ENCODE measurements around the gene PARP16.
A peak's percentile ranks its signal among the peaks of the same experiment; 100 is the strongest.

PARP16 gene

DNA sequence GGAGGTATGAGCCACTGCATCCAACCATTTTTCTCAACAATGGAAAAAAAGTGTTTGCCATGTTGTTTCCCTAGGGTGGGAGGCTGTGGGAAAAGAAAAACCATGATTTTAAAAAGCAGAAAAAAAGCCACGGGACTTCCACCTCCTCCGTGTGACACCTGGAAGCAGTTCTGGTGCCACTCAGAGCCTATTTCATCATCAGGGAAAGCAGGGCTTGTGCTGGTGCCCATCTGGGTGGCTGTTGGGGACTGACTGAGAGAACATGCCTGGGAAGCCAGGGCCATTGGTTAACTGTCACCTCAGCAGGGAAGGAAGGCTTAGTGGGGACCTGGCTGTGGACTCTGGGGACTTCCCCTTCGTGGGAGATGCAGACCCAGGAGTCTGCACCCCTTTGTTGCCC lies 25.1 kb upstream of the PARP16 start:
- no peak for DNase-seq (ENCODE audit: low read depth in 3 of 3)

DNA sequence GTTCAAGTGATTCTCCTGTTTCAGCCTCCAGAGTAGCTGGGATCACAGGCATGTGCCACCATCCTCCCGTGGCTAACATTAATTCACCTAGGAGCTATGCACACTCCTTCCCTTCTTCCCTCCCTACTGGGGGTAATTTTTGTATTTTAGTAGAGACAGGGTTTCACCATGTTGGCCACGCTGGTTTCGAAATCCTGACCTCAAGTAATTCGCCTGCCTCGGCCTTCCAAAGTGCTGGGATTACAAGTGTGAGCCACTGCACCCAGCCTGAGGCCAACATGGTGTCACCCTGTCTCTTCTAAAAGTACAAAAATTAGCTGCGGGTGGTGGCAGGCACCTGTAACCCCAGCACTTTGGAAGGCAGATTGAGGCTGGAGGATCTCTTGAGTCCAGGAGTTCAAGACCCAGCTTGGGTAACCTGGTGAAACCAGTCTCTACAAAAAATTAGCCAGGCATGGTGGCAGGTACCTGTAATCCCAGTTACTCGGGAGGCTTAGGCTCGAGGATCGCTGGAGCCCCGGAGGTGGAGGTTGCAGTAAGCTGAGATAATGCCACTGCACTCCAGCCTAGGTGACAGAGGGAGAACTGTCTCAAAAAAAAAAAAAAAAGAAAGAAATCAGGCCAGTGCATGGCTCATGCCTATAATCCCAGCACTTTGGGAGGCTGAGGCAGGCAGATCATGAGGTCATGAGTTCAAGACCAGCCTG lies 23.9 kb upstream of the PARP16 start:
- no peak for DNase-seq (ENCODE audit: low read depth in 3 of 3)

DNA sequence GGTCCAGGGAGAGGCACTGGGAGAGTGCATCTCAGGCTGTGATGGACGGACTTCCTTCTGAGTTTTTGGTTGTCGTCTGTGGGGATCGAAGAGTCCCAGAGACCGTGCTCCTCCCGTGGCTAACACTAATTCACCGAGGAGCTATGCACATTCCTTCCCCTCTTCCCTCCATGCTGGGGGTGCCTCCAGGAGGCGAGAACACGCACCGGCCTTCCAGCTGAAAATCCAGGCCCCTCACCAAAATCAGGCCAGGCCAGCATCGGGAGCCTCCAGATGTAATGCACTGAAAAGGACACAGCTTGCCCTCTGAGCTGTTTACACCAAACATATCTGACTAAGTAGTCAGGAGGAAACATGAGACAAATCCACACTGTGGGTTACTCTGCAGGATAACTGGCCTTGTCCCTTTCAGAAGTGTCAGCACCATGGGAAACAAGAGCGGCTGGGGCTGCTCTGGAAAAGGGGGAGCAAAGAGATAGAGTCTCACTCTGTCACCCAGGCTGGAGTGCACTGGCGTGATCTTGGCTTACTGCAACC lies 23.3 kb upstream of the PARP16 start:
- no peak for DNase-seq (ENCODE audit: low read depth in 3 of 3)

DNA sequence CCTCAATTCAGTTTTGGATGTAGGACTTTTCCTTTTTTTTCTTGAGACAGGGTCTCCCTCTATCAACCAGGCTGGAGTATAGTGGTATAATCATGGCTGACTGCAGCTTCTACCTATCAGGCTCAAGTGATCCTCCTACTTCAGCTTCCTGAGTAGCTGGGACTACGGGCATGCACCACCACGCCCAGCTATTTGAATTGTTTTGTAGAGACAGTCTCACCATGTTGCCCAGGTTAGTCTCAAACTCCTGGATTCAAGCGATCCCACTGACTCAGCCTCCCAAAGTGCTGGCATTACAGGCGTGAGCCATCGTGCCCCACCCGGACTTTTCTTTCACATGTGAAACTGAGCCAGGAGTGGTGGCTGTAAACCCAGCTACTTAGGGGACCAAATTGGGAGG lies 21.3 kb upstream of the PARP16 start:
- DNase-seq (ENCODE audit: low read depth in 3 of 3): no peak

DNA sequence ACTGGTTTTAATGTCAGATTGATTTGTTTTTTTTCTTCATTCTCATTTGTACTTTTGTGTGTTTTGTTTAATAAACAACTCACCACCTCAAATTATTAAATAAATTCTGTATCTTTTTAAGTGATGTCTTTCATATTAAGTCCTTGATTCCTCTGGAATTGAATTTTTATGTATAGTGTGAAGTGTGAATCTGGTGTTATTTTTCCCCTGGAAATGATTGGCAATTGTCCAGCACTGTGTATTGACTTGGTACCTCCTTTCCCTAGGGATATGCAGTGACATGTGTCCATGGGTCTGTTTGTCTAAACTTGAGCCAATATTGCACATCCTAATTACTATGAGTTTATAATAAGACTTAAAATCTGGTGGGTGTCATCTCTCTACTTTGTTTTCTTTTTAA lies 19.9 kb upstream of the PARP16 start:
- DNase-seq (ENCODE audit: low read depth in 3 of 3): no peak

DNA sequence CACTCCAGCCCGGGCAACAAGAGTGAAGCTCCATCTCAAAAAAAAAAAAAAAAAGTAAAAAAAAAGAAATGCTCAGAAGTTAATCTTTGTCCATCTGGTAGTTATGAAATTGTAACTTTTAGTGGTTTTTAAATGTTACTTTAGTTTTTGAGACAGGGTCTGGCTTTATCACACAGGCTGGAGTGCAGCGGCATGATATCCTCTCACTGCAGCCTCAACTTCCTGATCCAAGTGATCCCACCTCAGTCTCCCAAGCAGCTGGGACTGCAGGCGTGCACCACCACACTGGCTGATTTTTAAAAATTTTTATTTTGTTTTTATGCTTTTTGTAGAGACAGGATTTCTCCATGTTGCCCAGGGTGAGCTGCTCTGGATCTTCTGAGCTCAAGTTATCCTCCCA lies 19.1 kb upstream of the PARP16 start:
- no peak for DNase-seq (ENCODE audit: low read depth in 3 of 3)

DNA sequence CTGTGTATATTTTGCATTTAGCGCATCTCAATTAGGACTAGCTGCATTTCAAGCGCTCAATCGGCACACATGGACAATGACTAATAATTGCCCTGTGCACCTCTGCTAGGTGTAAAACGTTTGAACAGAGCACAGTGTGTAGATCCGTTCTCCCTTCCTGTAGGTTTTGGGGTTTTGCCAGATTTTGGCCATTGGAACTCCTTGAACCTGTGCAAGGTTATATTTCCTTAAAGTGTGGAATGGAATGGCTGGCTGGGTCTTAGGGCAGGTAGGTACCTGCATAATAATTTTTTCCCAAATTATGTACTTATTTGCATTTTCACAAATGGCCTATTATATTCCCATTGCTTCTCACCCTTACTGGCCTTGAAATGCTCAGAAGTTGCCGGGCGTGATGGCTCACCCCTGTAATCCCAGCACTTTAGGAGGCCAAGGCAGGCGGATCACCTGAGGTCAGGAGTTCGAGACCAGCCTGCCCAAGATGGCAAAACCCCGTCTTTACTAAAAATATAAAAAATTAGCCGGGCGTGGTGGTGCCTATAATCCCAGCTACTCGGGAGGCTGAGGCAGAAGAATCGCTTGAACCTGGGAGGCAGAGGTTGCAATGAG lies 18.6 kb upstream of the PARP16 start:
- no peak for DNase-seq (ENCODE audit: low read depth in 3 of 3)

DNA sequence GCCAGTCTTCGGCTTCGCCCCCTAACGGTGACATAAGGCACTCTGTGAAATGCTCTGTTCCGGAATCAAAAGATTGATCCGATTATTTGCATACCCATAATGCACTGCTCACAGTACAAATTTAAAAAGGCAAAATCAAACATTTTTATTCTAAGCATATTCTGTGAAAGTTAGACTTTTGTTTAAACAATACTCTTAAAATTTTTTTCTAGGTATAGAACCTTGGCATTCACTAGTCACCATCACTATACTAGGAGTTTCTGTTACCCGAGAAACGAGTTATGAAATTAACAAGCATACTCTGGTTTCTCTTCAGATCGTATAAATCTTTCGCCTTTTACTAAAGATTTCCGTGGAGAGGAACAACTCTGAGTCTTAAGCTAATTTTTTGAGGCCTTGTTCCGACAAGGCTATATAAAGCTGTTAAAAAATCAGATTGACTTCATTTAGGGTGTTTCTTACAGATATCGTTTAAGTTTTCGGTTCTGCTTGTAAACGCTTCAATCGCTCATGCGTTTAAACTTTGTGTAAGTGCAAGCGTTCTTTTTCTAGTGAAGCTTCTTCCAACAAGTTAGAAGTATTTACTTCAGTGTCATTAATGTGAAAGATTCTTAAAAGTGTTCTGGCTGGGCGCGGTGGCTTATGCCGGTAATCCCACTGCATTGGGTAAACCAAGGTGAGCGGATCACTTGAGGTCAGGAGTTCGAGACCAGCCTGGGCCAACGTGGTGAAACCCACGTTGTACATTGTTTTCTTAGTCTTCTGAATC lies 17.9 kb upstream of the PARP16 start, which contains the start of gene RNU5B-1:
Gene RNU5B-1 (plus strand): TSS at position 297 of the 769 bp plus-strand sequence.
- peak; percentile 66 to 82 (median 72) for DNase-seq (ENCODE audit: low read depth in 3 of 3)

DNA sequence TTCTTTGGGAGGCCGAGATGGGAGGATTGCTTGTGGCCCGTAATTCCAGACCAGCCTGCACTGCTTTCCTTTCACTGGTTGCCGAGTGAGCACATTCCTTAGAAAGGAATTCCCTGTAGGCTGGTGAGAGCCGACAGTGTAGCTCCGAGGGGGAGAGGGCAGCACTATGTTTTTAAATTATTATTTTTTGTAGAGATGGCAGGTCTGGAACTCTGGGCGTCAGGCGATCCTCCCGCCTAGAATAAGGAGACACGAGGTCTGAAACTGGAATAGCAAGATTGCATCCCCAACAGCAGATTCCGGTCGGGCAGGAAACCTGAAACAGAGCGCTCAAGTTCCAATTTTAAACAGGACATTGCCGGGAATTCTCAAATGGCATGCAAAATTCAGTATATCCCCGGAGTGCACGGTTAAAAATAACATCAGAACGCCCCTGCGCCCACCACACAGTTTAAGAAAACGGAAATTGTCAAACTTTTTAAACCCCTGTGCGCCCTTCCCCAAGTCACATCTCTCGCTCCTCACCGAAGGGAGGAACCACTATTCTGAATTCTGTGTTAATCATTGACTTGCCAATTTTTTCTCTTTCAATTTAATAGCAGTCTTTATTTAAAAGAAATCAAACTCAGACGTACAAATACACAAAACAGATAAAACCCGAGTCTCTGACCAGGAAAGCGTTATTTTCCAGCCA lies 17.2 kb upstream of the PARP16 start:
- DNase-seq (ENCODE audit: low read depth in 3 of 3): no peak

DNA sequence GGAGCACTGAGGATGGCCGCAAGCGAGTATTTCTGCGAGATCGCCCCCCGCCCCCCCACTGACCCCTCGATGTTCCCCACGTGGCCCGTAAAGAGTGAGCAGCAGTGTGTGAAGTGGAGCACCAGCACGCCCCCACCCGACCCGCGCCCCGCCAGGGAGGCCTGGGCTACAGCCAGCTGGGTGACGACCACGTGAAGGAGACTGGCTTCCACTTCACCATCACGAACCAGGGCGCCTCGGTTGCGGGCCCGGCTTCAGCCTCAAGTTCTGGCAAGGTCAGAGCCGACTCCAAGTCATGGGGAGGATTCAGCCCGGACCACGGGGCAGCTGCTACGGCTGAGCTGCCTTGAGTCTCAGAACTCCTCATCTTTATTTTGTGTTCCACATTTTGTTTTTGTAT lies 15.4 kb upstream of the PARP16 start:
- no peak for DNase-seq (ENCODE audit: low read depth in 3 of 3)

DNA sequence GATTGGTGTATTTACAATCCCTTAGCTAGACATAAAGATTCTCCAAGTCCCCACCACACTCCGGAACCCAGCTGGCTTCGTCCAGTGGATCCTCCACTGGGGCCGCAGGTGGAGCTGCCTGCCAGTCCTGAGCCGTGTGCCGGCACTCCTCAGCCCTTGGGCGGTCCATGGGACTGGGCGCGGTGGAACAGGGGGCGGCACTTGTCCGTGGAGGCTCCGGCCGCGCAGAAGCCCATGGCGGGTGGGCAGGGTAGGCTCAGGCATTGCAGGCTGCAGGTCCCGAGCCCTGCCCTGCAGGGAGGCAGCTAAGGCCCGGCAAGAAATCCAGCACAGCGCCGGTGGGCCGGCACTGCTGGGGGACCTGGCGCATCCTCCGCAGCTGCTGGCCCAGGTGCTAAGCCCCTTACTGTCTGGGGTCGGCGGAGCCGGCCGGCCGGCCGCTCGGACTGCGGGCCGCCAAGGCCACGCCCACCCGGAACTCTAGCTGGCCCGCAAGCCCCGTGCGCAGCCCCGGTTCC lies 14.3 kb upstream of the PARP16 start:
- no peak for DNase-seq (ENCODE audit: low read depth in 3 of 3)

DNA sequence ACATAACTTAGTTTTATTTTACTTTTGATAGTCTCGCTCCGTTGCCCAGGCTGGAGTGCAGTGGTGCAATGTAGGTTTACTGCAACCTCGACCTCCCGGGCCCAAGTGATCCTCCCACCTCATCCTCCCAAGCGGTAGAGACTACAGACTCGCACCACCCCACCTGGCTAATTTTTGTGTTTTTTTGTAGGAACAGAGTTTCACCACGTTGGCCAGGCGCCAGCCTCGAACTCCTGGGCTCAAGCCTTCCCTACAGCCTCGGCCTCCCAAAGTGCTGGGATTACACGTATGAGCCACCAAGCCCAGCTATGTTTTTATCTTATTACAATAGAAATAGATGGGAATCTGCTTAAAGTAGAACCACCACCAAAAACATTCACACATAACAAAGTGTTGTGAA lies 12.0 kb upstream of the PARP16 start:
- DNase-seq (ENCODE audit: low read depth in 3 of 3): no peak

DNA sequence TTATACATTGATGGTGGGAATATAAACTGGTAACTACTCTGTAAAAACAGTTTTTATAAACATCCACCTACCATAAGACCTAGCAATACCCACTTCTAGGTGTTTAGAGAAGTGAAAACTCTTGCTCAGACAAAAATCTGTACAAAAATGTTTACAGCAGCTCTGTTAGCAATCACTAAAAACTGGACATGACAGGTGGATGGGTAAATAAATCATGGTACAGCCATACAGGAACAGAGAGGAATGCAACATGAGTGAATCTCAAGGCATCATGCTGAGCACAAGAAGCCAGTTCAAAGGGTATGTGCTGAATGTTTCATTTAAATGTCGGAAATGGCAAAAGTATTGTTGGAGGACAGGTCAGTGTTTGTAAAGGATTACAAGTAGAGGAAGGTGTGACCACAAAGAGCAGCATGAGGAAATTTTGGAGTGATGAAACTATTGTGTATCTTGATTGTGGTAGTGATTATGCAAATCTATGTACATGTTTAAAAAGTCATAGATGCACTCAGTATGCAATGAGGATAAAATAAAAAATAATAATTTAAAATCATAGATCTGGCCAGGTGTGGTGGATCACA lies 6.3 kb upstream of the PARP16 start:
- DNase-seq (ENCODE audit: low read depth in 3 of 3): no peak

DNA sequence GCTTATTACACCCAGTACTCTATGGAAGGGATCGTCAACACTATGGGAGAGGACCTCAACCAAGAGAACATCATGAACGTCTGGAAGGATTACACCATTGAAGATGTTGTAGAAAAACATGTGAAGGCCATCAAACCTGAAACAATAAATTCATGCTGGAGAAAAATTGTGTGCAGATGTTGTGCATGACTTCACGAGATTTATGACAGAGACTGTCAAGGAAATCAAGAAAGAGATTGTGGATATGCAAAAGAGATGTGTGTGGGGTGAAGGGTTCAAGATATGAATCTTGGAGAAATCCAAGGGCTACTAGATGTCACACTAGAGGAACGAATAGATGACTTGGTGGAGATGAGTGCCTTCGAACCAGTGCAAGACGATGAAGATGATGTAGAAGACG lies 3.5 kb upstream of the PARP16 start:
- DNase-seq (ENCODE audit: low read depth in 3 of 3): no peak

DNA sequence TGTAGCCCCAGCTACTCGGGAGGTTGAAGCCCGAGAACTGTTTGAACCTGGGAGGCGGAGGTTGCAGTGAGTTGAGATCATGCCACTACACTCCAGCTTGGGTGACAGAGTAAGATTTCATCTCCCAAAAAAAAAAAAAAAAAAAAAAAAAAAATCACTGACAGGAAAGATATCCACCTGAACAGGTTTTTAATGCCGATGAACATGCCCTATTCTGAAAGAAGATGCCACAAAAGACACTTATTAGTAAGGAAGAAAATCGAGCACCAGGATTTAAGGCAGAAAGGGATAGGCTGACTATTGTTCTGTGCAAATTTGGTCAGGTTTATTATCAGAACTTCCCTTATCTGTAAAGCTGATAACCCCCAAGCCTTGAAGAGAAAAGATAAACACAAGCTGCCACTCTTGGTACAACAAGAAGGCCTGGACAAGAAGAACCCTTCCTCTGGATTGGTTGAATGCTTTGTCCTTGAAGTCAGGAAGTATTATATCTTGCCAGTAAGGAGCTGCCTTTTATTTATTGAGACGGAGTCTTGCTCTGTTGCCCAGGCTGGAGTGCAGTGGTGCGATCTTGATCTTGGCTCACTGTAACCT lies 2.7 kb upstream of the PARP16 start:
- no peak for DNase-seq (ENCODE audit: low read depth in 3 of 3)

DNA sequence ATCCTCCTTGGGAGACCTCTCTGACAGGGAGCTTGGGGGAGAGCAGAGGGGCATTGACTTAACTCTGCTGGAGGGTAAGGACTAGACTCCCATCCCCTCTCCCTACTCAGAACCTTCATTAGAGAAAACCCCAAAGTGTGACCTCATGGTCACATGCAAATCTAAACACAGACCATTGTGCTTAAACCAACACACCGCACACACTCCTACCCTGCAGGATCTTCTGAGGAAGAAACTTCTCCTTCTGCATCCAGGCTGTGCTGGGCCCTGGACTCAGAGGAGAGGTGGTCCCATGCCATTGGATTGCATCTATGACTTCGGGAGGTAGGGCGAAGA lies 805 bp upstream of the PARP16 start:
- no peak for DNase-seq (ENCODE audit: low read depth in 3 of 3)

DNA sequence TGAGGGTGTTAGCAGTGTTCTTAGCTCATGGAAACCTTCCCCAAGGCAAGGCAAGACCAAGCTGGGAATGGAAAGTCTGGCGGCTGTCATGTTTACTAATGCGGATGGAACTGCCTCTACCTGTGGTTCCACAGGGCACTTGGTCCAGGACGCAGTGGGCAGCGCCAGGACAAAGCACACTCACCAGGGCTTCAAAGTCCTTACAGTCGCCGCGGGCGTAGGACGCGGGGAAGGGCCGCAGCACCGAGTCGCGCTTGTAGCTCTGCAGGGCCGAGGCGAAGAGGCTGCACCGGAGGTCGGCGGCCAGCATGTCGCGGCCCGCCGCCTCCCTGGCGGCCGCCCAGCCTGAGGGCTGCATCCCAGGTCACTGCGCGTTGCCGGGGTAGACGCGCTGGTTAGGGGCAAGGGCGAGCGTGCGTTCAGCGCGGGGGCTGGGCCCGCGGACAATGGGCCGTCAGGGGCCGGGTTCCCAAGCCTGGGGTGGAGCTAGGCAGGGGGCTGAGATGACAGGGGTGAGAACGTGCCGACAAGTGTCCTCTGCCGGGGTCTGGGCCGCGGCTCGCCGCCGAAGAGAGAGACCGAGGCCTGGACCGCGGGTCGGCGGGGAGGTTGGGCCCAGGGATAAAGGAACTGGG lies 497 bp downstream of the PARP16 start:
- DNase-seq (ENCODE audit: low read depth in 3 of 3): no peak

DNA sequence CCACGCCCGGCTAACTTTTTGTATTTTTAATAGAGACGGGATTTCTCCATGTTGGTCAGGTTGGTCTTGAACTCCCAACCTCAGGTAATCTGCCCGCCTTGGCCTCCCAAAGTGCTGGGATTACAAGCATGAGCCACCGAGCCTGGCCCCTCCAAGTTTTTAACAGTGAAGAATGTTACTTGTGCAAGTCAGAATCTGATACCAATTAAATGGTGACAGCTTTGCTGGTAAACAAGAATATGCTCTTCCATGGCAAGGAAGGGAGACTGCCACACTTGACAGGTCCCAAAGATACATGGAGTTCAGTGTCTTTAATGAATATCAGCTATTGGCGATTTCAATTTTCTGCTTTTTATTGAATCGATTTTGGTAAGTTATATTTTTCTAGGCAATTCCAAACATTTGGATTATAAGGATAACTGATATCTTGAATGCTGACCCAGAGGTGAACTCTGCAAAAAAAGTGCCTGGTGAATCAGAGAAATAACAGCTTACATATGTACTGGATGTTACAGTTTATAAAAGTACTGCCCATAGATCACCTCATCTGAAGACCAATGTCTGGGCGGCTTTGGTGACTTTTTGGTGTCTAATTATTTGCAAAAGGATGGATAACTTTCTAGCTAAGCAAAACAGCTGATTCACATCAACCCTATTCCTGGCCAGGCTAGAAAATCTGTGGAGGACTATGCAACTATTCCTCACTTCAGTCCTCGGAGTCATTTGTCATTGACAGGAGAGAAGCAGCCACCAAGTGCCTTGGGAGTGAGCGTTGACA lies 1.2 kb downstream of the PARP16 start:
- no peak for DNase-seq (ENCODE audit: low read depth in 3 of 3)

DNA sequence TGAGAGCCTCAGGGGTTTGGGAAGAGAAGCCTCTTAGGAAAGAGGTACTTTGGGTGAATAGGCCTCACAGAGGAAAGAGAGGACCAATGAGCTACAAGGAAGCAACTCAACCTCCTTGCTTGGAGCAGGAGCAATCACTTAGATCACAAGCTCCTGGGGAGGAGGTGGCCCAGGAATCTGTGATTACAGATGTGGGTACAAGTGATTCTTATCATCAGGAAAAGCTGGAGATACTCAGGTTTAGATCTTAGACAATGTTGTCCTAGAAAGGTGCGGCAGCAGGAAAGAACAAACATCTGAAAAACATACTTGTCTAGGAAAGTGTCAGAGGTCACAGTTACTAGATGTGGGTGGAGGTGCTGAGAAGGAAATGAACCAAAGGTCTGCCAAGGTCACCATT lies 8.2 kb downstream of the PARP16 start:
- DNase-seq (ENCODE audit: low read depth in 3 of 3): no peak

DNA sequence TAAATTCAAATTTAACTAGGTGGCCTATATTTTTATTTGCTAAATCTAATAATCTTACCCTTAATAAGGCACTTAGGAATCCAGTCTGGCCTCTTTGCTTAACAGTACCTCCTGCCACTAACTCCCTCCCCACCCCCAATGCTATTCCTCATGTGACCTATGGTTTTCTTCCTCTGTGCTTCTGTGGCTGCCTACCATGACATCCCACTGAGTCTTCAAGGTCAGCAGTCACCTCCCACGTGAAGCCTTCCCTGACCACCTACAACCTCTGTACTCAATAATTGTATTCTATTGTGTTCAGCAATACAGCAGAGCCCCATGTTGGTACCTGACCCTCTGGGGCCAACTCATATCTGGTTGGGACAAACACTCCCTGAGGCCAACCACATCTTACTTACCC lies 9.7 kb downstream of the PARP16 start:
- no peak for DNase-seq (ENCODE audit: low read depth in 3 of 3)

All from stimulated activated CD4-positive, alpha-beta T cell treated with anti-CD3 and anti-CD28 coated beads, TNF-alpha, amount 100 ng/mL, for 24 hours (primary cell).